ENCODE data around the gene RPS27L. TPM values are rescaled to one million over a fixed set of nuclear protein-coding genes. Genes with fewer than 3 reads are reported as not detected.

Gene RPS27L
- total RNA-seq, 1 donor from 2014 or later = 158 TPM

DNA sequence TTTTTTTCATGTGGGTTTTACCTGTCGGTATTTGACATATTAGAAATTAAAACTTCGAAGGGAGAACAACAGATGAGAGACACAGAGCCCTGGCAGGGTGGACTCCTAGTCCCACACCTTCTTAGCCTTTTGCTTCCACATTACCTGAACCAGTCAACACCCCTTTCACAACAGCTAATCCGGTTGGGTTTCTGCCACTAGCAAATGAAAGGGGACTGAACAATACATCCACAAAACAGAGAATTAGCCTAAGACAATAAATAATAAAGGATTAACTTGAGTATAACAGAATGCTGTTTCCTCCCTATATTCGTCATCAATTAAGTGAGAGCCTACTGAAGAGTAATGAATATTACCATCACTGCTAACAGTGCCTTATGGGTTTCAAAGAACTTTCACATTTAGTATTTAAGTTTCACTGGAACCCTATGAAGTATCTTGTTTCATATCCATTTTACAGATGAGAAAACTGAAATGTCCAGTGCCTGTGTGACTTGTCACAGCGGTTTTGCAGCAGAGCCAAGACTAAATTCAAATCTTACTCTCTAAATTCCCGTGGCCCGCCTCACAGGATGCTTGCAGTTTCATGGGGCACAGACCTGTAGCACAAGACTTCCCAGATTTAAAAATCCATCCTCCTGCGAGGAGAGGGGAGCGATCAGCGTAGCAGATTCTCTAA is 31.1 kb upstream of the RPS27L start:
- no peak for DNase-seq (ENCODE audit: low spot score)

DNA sequence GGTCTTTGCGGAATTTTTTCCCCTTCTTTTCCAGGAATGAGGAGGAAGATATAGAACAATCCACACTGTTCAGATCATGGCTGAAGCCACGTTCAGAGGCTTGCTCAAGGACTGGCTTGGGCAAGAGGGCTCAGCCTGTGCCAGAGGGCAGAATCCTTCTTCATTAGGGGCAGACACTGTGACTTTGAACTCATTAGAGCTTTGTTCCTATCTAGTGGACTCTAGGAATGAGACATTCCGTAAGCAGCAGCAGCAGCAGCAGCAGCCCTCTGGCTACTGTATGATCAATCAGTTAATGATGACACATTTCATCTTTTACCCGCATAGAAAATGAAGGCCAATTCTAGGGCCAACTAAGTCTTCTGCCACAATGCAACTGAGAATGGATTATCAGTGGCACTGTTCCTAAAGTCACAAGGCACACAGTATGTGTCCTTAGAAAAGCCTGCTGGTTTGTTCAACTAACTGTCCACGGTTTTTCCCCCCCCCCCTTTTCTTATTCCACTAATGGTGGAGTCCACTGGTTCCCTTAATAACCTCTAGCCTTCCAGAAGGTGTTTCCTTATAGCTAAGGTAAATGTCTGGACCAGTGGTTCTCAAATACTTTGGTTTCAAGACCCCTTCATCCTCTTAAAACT is 30.4 kb upstream of the RPS27L start:
- DNase-seq (ENCODE audit: low spot score) = no peak

DNA sequence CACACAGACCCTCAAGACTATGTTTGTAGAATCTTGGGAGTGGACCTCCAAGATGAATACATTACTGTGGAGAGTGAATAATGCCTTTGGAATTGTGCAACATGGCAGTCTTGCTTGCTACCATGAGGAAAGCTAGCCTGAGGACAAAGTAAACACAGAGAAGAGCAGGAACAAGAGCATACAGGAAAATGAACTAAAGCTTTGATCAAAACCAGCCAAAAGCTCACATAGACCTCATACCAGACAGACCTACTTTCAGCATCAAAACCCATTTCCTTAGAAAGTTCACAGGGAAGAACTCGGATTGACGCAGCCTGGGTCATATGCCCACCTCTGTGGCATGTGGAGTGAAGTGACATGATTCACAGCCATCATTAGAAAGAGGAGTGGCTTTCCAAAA is 28.8 kb upstream of the RPS27L start:
- no peak for DNase-seq (ENCODE audit: low spot score)

DNA sequence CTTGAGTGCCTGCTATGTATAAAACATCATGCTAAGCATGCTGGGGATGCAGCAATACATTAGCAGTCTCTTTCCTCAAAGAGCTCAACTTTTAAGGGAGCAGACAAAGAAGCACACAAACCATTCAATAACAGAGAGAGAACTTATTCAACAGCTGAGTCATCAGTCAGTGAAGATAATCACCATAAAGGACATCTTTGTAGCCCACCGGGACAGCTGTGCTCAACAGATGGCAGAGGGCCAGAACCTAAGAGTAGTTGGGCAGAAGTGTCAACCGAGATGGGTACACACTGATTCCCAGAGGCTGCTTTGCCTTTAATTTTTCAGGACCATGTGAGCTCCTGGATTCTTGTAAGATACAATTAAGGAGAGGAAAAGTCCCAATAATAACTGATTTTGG is 27.9 kb upstream of the RPS27L start:
- DNase-seq (ENCODE audit: low spot score) = no peak

DNA sequence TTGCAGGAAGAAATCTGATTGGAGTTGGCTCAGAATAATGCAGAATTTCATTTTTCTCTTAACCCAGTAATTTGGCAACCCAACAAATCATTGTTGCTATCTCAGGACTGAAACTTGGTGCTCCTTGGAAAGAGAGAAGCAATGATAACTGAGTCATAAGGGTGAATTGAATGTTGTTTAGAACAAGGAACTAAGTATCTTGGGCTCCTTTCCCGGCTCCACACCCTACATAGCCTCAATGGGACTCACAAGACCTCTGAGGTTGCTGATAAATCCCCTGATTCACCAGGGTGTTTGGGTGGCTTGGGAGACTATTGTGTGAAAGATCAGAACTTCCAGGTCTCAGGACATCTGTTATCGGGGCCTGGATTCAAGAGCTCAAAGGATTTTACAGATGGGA is 24.4 kb upstream of the RPS27L start:
- DNase-seq (ENCODE audit: low spot score) = no peak

DNA sequence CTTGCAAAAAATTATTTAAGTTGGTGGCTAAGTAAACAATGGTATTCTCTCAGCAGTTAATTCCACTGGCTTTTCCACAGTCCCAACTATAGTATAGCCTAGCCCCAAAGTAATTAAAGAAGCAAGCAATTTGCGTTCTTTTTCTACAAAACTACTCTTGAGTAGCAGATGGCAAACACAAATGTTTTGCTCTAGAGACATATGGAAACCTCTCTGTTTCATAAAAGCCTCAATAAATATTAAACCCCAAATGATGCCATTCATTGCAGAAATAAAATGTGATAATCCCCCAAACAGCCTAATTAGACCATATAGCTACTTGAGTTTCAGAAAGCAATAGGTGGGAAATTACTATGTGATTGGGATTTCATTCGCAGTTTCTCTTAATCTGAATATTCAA is 23.5 kb upstream of the RPS27L start:
- DNase-seq (ENCODE audit: low spot score) = no peak

DNA sequence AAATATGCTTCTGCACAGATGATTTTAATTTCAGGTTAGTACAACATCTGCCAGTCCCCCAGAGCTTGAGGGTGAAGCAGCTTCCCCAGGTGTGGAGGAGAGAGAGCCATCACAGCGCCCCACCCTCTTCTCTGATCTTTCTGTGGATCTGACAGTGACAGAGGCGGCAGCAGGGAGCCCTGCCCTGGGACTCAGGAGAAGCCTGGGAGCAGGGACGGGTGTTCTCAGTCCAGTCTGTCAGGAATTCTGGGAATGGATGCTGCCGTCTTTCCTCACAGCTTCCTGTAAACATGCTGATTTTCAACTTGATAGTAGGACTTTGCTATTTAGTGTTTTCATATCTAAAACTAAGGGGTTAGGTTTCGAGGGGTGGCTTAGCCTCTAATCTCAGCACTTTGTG is 20.8 kb upstream of the RPS27L start:
- no peak for DNase-seq (ENCODE audit: low spot score)

DNA sequence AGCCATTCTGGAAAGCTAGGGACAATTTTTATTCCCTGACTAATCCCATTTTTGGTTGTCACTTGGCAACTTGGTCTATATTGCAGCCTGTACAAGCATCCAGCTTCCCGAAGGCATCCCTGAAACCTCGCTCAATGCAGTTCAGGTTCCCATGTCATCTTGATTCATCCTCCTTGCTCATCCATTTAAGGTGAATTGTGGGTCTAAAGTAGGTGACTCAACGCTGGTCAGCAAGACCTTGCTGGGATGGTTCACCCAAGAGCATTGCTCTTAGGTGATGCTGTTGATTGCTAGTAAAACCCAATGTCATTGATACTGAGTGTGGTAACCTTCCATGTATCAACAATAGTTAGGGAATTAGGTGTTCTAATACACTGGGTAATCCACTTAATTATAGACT is 19.0 kb upstream of the RPS27L start:
- no peak for DNase-seq (ENCODE audit: low spot score)

DNA sequence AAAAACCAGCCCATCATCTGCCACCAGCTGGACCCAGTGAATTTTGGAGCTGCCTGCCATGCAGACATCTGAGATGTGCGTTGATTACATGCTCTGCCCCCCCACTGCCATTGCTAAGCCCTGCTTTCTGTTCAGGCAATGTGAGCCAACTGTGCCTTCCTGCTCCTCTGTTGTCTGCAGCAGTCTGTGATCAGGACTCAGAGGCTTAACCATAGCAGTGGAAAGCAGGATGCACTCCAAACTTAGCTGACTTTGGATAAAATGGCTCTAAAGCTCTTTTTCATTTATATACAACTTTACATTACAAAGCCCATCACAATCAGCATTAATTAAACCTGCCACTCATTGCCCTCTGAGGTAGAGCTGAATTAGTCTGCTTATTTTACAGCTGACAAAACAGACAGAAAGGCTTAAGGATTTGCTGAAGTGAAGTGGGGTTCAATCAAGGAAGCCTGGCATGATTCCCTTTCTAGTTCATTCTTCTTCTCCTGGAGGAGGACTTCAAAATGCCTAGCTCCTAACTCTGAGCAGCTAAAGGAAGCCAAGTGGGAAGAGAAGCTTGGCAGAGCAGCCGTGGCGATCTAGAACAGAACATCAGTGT is 15.7 kb upstream of the RPS27L start:
- no peak for DNase-seq (ENCODE audit: low spot score)

DNA sequence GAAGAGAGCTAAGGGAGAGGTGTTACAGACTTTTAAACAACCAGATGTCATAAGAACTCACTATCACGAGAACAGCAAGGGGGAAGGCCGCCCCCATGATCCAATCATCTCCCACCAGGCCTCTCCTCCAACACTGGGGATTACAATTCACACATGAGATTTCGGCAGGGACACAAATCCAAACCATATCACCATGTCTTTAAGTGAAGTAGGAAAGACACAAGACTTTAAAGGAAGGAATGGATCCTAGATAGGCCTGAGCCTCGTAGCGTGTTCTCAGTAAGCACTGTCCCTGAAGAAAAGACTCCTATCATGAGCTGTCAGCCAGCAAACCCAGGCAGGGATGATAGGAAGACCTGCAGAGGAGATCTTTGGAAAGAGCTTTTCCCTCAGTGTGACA is 15.1 kb upstream of the RPS27L start:
- DNase-seq (ENCODE audit: low spot score) = no peak

DNA sequence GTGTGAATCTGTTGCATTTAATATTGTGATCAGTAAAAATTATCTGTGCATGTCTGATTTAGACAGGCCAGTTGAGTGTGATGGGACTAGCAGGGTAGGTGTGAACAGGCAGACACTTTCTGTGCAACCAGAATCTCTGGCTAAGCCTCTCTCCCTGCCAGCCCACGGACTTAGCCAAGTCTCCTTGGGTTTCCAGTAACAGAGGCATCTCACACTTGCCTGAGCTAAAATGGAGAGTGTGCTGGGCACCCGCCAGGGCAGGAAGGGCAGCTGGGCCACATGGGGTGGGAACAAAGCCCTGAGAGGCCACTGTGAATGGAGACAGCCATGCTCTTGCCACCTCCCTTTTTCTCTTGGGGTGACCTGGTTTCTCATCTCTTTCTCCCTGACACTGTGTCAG is 12.5 kb upstream of the RPS27L start:
- DNase-seq (ENCODE audit: low spot score) = no peak

DNA sequence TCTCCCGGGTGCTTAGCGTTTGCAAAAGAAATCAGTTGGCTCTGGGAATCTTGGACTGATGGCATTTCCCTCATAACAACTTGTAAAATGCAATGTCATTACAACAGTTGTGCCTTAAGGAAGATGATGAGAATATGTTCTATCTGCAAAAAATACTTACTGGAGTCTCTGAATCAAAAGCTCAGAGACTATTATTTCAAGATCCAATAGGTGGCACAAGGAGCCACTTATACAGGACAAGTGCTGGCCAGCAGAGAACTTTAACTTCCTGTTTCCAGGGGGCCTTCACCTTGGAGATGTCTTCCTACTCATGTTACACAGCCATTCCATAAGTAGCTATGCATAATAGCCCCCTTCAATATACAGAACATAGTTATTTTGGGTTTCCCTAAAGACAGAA is 8.9 kb upstream of the RPS27L start:
- DNase-seq (ENCODE audit: low spot score) = no peak

DNA sequence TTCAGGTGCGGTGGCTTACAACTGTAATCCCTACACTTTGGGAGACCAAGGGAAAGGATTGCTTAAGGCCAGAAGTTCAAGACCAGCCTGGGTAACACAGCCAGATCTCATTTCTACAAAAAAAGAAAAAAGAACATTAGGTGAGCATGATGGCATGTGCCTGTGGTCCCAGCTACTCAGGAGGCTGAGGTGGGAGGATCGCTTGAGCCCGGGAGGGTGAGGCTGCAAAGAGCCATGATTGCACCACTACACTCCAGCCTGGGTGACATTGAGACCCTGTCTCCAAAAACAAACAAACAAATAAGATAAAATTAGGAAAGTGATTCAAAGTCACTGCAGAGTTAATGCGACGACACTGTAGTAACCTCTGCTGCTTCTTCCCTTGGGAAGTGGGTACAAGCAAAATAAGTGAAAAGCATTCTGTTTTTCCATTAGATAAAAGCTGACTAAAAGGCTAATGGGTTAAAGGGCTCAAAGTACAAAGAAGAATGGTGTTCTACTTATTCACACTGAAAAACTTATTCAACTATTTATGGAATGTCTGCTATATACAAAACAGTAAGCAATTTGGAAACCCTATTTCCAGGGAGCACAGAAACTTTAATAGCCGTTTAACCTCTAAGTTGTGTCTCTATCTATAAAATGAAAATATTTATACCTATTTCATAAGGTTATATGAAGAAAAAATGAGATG is 8.0 kb upstream of the RPS27L start:
- DNase-seq (ENCODE audit: low spot score) = no peak

DNA sequence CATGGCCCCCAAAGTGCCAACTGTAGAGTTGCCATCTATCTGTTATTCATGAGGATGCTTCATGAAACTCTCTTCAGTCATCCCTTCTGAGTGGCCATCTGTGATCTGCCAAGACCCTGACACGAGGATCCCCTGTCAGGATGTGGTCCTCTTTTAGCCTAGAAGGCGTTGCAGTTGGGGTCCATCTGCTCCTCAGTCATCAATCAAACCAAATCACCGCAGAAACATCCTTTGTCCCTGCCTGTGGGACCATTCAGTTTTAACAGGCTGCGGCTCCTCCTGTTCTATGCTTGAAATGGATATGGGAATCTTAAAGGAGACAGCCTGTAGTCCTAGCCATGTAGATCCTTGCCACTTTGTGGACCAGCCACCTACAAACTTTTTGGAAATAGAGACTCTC is 5.9 kb upstream of the RPS27L start:
- DNase-seq (ENCODE audit: low spot score) = no peak

DNA sequence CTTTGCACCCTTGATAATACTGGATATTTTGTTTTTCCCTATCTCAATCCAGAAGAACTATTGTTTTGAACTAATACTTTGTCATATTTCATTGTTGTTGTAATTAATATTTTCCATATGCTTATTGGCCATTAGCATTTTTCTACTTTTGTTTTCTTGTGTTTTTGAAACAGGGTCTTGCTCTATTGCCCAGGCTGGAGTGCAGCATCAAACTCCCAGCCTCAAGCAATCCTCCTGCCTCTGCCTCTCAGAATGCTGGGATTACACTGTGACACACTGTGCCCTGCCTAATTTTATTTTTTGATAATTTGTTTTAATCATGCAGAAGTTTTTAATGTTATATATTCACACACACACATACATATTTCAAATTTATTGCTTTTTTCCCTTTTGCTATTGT is 3.4 kb upstream of the RPS27L start:
- no peak for DNase-seq (ENCODE audit: low spot score)

DNA sequence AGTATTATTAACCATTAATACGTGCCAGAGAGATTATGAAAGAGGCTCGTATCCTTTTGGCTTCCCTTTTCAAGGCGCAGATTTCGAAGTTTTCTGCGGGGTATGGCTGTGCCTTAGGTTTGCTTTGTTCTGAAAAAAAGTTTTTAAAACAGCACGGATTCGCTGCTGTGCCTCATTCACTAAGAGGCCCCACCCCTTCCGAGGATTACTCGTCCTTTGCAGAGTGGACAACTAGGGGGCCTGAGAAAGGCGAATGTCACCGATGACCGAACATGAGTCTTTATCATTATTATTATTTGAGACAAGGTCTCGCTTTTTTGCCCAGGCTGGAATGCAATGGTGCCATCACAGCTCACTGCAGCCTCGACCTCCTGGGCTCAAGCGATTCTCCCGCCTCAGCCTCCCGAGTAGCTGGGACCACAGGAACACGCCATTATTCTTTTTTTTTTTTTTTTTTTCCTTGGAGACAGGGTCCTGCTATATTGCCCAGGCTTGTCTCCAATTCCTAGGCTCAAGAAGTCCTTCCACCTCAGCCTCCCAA is 684 bp upstream of the RPS27L start:
- DNase-seq (ENCODE audit: low spot score) = no peak

DNA sequence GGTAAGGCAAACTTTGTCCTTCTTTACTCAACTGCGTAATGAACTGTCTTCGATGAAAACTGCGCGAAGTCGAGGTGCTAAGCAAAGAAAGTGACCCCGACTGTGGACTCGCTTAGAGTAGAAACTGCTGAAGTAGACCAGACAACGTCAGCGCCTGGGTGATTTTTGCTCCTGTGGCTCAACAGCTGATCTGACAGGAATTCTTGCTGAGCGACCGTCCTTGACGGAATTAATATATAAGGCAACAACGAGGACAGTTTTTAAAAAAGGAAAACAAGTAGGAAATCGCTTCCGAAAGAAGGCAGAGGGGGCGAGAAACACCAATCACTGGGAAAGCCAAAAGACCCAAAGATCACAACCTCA is 541 bp downstream of the RPS27L start:
- DNase-seq (ENCODE audit: low spot score) = no peak

DNA sequence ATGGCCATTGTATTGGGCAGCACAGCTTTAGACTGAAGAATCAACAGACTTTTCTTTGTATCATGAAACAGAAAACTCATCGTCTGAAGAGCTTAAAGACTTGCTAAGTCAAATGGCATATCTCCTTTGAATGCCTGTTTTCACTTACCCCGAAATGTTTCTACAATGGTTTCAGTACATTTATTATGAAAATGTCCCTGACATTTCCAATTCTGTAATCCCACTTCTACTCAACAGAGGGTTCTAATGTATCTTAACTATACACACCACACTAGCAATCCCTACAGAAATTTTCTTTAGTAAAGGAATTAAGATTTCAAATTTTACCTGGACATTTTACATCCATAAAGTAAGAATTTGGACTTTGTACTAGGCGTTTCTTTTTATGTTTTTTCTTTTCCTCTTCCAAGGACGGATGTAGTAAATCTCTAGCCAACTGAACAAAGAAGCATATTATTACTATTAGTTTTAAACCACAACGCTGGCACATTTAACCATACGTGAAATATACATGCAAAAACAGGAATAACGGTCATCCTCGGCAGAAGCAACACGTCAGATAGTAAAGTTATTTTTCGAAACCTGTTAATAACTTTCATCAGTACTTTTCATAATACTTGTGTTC is 1.1 kb downstream of the RPS27L start:
- no peak for DNase-seq (ENCODE audit: low spot score)

DNA sequence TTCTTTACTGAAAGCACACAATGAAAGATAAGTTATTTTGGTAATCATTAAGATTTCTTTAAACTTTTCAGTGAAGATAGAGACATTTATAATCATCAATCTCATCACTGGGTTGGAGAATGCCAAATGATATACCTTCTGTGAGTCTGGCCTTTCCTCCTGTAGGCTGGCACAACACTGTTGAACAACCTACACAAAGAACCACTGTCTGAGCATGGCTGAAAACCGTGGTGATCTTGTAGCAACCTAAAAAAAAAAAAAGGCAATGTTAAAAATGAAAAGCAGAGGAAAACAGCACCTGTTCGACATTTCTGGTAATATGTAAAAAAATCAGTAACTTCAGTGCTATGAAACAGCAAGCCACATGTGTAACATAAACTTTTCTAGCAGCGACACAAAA is 1.8 kb downstream of the RPS27L start:
- DNase-seq (ENCODE audit: low spot score) = no peak

DNA sequence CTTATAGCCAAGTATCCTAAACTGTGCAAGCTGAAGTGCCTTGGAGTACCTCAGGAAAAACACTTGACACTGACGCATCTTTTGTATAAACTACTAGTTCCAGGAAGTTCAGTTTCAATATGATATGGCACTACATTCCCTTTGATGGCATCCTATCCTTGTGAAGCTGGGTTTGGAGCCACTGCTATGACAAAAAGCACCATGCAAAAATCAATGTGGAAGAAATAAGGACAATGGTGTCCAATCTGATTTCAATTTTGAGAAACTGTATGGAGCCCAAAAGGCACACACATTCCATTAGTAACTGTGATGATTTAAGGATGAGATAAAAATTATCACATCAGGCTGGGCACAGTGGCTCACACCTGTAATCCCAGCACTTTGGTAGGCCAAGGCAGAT is 5.6 kb downstream of the RPS27L start:
- no peak for DNase-seq (ENCODE audit: low spot score)

DNA sequence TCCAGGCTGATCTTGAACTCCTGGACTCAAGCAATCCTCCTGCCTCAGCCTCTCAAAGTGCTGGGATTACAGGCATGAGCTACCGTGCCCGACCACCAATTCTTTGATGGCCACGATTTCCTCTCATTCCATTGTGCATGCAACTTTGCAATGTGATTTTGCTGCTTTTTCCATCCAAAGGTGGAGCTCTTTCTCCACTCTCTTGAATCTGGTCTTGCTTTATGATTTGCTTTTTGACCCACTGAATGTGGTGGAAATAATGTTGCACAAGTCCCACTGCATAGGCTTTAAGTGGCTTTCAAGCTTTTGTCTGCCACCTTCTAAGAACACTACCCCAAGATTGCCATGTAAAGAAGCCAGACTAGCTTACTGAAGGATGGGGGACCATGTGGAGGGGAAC is 10.6 kb downstream of the RPS27L start:
- DNase-seq (ENCODE audit: low spot score) = no peak

DNA sequence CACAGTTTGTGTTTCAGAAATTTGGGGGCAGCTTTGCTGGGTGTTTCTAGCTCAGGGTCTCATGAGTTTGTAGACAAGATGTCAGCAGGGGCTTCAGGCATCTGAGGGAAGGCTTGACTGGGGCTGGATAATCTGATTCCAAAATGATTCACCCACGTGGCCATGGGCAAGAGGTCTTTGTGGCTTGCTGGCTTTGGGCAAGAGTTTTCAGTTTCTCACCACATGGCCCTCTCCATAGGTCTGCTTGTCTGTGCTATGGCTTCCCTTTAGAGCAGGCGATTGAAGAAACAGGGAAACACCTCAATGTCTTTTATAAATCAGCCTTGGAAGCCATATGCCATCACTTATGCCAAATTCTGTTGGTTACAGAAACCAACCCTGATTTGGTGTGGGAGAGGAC is 11.9 kb downstream of the RPS27L start:
- no peak for DNase-seq (ENCODE audit: low spot score)
